PC-9 (cell line): ENCODE data around the gene DBF4B.

Experiments
- EZH2 ChIP-seq: fragments of 200-600 bp; sonication (generic); IDR thresholded peaks from 2 replicates; pipeline ENCODE4 v1.8.0; 2017; ENCODE audit warnings: antibody characterized with exemption, low read depth
- TF ChIP-seq, protein P1 (sequence below): fragments of 200-600 bp; sonication (generic); conservative IDR thresholded peaks from 2 replicates; pipeline ENCODE4 v1.6.1; 2017; ENCODE audit warnings: mixed run types, antibody characterized with exemption, mild to moderate bottlenecking, moderate library complexity

DNA sequence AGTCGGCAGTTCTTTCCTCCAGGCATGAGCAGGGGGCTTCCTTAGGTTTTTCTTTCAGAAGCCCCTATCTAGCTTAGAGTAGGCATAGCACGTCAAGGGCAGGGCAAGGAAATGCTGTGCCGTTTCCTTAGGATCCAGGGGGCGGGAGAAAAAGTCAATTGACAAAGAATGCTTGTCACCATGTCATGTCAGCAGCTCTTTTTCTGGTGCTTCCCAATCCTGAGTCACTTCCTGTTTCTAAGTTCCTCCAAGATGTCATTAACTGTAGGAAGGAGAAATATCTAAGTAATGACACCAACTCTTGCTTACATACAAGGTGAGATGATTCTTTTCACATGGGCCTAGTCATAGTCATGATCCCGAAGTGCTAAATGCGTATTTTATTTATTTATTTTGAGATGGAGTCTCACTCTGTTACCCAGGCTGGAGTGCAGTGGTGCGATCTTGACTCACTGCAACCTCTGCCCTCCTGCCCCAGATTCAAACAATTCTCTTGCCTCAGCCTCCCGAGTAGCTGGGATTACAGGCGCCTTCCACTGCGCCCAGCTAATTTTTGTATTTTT lies 86.5 kb downstream of the DBF4B start:
- TF ChIP-seq, protein P1, sequence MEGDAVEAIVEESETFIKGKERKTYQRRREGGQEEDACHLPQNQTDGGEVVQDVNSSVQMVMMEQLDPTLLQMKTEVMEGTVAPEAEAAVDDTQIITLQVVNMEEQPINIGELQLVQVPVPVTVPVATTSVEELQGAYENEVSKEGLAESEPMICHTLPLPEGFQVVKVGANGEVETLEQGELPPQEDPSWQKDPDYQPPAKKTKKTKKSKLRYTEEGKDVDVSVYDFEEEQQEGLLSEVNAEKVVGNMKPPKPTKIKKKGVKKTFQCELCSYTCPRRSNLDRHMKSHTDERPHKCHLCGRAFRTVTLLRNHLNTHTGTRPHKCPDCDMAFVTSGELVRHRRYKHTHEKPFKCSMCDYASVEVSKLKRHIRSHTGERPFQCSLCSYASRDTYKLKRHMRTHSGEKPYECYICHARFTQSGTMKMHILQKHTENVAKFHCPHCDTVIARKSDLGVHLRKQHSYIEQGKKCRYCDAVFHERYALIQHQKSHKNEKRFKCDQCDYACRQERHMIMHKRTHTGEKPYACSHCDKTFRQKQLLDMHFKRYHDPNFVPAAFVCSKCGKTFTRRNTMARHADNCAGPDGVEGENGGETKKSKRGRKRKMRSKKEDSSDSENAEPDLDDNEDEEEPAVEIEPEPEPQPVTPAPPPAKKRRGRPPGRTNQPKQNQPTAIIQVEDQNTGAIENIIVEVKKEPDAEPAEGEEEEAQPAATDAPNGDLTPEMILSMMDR, result no peak
- TF ChIP-seq EZH2, result no peak
